ENCODE data around the gene CREG2.

CREG2 gene, protein sequence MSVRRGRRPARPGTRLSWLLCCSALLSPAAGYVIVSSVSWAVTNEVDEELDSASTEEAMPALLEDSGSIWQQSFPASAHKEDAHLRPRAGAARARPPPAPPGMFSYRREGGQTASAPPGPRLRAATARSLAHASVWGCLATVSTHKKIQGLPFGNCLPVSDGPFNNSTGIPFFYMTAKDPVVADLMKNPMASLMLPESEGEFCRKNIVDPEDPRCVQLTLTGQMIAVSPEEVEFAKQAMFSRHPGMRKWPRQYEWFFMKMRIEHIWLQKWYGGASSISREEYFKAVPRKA

DNA sequence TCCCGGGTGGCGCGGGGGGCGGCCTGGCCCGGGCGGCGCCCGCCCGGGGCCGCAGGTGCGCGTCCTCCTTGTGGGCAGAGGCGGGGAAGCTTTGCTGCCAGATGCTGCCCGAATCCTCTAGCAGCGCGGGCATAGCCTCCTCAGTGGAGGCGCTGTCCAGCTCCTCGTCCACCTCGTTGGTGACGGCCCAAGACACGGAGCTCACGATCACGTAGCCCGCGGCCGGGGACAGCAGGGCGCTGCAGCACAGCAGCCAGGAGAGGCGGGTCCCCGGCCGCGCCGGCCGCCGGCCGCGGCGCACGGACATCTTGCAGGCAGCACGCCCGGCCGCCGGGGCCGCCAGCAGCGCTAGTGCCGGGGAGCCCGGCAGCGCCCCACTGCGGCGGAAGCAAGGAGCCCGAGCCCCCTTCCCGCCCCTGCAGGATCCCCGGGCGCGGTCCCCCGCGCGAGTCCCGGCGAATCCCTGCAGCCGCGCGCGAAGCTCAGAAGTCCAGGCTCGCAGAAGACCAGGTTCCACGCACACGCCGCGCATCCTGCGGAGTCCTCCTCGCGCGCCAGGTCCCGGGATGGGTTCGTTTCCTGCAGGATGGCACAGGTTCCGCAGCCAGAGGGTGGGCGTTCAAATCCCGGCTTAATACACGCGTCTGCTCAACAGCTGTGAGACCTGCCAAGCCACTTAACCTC is at the start of gene CREG2:
CREG2 (minus strand) TSS at position 353 of the 684 bp plus-strand sequence; CDS start at position 307, 46 bp downstream.
- peak; percentile 55 to 69 for DNase-seq

DNA sequence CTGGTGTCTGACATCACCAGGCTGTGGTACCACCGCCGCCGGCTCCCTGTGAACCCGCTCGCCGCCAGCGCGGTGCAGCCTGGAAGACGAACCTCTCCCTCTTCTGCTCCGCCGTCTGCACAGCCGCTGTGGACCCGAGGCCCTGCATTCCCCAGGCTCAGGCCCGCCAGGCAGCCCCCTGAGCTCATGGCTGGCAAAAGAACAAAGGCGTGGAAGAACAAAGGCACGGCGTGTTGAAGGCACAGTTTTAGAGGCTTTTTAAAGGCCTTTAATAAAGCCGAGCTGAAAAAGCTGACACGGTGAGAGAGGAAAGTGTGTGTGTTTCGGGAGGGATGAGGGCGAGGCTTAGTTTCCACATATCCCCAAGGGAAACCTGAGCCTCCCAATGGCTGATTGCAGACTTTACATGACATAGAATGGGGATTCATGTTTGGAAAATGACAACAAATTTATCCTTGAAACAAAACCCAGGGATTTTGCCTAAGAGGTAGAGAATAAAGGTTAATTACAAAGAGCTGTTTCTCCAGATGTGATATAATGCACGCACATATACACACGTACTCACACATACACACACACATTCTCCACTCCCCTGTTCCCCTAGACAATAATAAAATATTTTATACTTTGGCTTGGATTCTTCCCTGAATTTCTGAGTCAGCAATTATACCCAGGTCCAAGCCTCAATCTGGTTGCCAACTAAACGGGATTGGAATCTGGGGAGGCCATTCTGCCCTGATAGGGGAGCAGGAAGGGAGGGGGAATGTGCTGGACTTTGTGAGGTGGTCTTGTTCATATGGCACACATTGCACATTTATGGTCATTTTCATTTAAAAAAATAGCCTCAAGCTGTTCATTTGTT is 47.9 kb upstream of the CREG2 start:
- no peak for DNase-seq

DNA sequence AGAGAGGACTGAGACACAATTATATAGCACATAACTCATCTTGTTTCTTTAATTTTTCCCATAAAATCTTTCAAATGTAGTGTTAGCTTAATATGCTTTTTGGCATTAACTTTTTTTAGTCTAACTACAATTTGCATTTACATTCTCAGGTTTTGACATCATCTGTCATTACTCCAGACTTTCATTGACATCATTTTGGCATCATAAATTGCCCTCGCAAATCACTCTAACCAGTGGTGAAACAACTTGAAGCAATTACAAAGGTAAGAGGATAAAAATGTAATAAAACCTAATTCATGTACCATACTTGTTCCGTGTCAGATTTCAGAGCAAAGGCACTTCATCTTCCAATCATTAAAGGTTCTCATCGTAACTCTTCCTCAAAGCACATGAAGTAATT is 46.2 kb upstream of the CREG2 start:
- DNase-seq, result no peak

DNA sequence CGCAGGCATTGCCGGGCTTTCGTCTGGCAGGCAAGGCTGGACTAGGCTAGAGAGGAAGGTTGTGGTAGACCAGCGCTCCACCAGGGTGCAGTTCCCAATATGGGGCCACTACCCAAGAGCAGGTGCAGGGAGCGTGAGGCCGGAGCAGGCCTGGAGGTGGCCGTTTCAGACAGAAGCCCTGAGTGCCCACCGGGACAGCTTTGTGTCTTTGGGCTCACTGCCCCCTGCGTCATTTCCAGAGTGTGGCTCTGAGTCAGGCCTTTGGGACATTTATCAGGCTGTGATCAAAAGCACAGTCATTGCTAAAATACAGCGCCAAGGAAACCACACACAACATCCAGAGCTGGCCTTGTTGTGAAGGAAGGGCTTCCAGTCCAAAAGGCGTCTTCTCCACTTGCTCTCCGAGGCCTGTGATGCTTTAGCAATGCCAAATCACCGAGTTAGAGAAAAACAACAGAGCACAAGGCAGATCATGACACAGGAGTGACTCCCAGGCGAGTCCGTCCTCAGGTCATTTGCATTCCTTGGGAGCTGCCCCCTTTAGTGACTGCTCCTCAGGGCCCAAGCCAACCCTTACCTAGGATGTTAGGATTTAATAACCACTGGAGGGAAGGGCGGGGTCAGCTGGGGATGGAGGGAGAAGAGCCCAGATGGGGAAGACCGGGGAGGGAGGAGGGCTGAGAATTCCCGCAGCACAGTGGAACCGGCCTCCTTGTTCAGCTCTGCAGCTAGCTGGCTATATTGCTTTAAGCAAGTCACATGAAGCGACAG is 45.3 kb upstream of the CREG2 start:
- no peak for DNase-seq

DNA sequence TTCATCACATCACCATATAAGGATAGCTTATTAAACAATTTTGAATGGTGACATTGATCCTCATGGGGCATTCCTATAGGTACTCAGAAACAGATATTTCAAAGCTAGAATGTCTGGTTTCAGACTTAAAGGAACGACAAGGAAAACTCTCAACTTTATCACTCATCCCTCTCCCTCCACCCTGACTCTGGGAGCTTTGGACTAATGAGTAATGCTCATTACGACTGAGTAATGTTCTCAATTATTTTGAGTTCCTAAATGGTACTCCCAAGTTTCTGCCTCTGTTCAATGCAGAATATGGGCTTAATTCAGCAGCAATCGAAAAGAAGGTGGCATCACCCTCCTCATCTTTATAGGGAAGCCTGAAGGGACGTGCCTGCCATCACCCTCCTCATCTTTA is 44.2 kb upstream of the CREG2 start:
- DNase-seq, result no peak

DNA sequence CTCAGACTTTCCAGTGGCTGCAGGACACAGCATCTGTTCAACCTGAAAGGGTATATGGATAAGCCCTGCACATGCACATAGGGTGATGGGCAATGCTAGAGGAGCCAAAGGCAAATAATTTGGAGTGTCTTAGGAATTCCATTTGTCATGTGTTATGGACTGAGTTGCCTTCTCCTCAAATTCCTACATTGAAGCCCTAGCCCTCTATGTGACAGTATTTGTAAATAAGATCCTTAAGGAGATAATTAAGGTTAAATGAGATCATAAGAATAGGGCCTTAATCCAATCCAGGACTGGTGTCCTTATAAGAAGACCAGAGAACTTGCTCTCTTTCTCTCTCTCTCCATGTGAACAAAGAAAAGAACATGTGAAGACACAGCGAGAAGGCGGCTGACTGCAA is 42.9 kb upstream of the CREG2 start:
- no peak for DNase-seq

DNA sequence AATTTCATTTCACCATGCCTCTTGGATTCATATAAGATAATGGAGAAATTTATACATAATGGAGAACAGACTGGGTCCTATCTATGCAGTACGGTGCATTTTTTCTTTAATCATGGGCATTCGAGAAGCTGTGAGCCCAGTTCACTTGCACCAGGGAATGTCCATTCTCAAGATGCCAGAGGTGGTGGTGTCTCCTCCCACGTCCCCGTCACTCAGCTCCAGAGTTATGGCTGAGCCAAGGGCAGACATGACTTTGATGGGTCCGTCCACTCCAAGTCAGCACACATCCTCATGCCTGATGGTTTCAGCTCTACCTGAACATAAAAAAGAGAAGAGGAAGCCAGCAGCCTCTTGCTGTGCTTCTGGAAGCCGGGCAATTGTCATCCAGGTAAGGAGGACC is 42.1 kb upstream of the CREG2 start:
- no peak for DNase-seq

DNA sequence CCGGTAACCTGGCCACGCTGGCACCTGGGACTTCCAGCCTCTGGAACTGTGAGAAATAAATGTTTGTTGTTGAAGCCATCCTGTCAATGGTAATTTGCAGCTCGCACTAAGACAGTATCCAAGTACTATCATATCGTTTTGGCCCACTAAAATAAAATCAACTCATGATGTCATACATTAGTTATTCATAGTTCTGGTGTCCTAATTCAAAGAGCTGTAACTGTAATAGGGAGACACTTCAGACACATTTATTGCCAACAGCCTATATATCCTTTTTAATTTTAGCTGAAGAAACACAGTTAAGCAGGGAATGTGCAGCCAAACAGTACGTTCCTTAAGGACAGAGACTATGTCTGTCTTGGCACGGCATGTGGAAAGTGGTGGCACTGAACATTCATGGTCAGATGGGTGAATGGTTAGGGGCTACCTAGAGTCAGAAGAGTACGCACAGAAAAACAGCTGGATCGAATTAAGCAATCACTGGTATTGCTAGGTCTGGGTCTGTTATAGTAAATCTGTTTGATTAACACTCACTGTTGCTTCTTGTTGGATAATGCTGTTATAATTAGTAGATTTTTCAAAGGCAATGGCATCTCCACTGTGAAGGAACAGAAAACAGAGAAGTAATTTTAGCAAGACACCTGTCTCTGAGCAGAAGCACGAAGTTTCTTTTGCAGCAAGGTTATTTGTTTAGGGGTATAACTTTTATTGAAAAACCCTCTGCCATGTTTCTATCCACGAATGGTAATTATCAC is 41.3 kb upstream of the CREG2 start:
- no peak for DNase-seq

DNA sequence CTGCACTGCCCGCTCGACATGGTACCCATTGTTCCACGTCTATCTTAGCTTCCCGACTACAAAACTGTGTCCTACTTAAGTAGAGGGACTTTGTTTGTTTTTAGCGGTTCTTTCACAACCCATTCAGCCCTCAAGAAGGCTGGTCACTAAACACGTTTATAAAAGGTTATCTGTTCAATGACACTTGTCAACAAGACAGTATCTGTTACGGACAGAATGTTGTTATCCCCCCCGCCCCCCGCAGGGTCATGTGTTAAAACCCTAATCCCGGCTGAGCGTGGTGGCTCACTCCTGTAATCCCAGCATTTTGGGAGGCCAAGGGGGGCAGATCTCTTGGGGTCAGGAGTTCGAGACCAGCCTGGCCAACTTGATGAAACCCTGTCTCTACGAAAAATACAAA is 40.4 kb upstream of the CREG2 start:
- no peak for DNase-seq

DNA sequence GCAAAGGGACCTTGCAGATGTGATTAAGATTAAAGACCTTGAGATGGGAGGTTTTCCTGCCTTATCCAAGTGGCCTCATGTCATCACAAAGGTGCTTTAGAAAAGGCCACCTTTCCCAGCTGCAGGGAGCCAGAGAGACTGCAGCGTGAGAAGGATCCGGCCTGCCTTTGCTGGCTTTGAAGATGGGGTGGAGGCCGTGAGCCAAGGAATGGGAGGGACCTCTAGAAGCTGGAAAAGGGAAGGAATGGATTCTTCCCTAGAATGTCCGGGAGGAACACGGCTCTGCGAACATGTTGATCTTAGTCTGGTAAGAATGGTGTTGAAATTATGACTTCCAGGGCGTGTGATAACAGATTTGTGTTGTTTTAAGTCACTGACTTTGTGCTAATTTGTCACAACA is 39.9 kb upstream of the CREG2 start:
- no peak for DNase-seq

DNA sequence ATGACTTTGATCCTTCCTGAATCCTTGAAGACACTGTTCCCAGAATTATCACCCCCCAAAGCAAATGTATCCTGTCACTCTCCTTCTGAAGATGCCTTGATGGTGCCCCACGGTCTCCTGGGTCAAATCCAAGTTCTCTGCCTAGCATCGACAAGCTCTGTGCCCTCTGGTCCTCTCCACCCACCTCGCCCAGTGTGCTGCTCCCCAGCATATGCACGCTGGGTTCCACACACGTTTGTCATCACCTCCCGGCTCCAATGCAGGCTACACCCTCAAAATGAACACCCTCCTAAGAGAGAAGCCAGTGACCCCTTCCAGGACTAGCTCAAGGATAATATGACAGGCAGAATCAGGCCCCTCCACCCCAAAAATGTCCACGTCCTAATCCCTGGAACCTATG is 39.5 kb upstream of the CREG2 start:
- DNase-seq, result no peak

DNA sequence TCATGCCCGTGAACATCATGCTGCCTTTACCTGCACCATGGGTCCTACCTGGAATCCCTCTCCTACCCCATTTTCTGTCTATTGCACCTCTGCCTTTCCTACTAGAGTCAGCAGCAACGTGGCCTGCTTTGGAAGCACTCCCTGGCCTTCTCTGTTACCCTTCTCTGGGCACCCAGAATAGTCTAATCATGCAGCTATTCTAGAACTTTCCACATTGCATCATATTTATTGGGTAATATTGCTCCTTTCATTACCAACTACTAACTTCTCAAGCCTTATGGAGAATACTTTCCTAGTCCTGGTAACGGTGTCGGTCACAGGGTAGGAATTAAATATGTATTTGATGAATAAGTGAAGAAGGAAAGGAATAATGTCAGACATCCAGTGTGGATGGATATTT is 33.3 kb upstream of the CREG2 start:
- no peak for DNase-seq

DNA sequence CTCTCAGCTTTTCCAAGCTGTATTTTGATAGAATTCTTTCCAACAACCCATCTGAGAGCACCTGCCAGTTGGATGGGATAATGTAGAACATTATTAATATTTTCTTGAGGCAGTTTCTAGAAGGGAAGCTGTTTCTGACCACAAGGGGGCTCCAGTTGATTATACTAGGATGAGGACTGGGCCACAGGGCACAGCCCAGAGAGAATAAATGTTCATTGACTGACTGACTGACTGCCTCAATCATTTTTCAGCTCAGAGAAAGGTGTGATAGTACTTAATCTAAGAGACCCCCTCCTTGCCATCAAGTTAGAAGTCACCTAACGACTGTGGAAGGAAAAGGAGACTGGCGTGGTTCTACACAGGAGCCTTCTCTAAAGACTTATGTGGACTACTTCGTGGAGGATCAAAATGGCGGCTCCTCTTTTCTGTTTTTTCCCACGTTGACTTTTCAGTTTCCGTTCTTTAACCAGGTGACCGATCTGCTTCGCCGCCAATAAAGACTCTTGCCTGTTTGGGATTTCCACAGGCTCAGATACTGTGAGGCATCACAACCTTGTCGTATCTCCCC is 31.9 kb upstream of the CREG2 start:
- DNase-seq, result peak; percentile 54 to 72

DNA sequence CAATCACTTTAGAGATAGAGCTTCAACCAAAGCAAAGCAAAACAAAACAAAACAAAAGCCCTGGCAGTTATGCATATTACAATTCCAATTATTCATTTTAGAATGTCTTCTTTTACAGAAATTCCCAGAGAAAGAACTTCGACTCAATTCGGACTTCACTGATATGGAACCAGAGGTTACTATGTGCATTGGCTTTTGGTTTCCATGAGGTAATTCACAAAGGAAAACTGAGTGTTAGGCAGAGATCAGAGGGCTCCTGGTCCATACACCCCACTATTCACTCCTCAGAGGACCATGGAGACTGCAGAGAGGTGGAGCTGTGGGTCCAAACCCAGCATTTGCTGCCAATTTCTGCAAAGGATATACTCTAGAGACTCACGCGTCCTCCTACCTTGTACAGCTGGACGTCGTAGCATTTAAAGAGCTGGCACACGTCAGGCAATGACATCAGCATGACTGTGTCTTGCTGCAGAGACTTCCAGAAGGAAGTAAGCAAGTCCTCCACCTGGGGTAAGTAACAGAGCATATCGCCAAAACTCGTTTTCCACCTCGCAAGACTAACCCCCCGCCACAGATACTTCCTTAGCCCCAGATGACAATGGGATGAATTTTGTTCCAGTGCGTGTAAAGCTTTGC is 31.3 kb upstream of the CREG2 start:
- no peak for DNase-seq

DNA sequence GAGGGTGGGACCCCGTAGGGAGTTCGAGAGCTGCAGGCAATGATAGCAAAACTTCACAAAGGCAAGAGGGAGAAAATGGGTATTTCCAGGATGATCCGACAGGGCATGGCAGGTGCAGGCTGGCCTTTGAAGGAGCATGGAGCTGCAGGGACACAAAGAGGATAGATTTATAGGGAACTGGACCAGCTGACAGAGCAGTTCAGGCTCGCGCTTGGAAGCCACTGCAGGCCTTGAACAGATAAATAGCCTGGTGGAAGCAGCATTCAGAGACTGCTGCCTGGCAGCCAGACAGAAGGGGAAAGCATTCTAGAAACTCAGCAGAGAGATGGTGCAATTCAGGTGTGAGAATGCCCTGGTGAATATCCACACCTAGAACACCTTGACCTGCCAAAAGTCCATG is 29.3 kb upstream of the CREG2 start:
- no peak for DNase-seq

DNA sequence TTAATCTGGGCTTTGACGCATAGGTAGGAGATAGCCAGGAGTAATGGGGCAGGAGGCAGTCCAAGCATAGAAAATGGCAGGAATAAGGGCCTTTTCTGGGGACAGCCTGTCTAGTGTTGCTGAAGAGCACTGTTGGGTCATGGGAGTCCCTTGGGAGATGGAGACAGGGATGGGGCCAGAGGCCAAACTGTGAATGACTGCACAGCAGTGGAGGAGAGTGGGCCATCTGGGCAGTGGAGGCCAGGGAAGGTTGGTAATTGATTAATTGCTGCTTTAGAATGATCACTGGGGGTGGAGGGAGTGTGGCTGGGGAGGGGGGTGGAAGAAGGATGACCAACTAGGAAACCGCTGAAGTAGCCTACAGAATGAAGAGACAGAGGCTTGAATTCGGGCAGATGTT is 28.6 kb upstream of the CREG2 start:
- no peak for DNase-seq

DNA sequence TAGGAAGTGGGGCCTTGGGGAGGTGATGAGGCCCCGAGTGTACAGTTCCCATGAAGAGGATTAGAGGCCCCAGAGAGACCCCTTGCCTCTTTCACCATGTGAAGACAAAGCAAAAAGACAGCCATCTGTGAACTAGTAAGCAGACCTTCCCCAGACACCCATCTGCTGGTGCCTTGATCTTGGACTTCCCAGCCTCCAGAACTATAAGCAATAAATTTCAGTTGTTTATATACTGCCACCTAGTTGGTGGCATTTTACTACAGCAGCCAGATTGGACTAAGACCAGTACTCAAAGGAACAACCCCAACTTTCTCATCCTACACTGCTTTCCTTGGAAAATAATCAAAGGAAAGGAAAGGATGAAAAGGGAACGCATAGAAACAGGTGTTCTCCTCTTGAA is 27.9 kb upstream of the CREG2 start:
- DNase-seq, result no peak

DNA sequence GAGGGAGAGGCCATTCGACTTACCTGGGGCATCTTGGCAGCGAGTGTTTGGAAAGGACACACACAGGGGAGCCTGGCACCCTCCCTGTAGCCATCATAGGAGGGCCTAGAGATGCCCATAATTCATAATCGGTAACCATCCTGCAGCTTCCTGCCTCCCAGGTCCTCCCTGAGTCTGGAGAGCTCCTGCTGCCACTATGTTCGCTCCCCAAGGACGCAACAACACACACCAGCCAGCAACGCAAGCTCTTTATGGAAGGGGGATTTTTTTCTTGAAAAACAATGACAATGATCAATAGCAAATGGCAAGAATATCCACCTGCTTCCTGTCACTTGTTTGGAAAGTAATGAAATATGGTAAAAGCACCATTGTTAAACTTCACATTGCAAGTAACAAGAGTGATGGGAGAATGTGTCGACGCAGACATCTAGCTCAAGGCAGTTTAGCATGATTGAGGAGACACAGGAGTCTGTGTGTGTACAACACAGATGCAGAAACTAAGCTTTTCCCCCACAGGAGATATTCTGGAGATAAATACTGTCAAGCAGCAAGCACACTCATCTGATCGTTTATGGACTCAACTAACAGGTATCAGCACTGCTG is 24.9 kb upstream of the CREG2 start:
- no peak for DNase-seq

DNA sequence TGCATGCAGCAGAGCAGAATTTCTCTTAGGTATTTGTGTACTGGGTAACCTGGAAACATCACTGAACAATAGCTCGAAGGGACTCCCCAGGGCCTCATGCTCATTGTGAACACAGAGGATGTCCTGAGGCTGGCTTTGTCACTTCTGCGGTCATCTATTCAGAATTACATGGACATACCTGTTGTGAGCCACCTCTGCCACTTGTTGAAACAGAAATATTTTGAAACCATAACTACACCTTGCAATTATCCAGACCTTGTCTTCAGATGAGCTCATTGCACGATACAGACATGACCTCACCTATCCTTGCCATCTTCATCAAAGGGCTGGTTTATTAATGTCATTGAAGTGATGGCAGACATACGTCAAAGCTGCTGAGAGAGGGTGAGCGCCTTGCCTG is 23.4 kb upstream of the CREG2 start:
- no peak for DNase-seq

DNA sequence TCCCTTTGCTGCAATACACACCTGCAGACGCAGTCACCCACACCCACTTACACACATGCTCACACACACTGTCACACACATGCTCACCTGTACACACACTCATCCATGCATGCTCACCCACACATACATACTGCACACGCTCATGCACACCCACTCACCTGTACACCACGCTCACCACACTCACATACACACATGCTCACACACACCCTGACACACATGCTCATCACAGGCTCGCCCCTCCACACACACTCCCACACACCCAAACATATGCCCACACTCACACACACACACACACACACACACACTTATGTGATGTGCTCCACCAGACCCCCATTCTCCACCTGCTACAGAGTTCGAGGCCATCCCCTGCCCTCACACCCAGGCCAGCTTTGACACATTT is 22.8 kb upstream of the CREG2 start:
- DNase-seq, result no peak

DNA sequence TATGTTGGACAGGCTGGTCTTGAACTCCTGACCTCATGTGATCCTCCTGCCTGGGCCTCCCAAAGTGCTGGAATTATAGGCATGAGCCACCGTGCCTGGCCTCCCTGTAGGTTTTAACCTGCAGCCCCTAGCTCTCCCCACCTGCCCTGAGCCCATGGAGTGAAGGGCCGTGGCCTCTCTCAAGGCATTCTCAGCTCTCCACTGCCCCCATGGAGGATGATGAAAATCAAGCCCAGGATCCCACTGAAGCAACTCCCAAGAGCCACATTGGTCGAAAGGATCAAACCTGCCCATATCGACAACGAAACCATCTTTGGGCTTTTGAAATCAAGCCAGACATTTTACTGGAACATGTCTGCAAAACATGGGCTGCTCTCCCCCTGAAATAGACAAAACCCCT is 22.4 kb upstream of the CREG2 start:
- no peak for DNase-seq

Measured in stimulated activated CD4-positive, alpha-beta T cell treated with anti-CD3 and anti-CD28 coated beads, Interleukin-2, amount 100 ng/mL, for 24 hours (primary cell).